ENCODE results near the gene NREP. TPM values are rescaled to one million over a fixed set of nuclear protein-coding genes. Genes with fewer than 3 reads are reported as not detected.

NREP gene
- total RNA-seq, 1 donor from 2014 or later = 1,006 TPM

DNA sequence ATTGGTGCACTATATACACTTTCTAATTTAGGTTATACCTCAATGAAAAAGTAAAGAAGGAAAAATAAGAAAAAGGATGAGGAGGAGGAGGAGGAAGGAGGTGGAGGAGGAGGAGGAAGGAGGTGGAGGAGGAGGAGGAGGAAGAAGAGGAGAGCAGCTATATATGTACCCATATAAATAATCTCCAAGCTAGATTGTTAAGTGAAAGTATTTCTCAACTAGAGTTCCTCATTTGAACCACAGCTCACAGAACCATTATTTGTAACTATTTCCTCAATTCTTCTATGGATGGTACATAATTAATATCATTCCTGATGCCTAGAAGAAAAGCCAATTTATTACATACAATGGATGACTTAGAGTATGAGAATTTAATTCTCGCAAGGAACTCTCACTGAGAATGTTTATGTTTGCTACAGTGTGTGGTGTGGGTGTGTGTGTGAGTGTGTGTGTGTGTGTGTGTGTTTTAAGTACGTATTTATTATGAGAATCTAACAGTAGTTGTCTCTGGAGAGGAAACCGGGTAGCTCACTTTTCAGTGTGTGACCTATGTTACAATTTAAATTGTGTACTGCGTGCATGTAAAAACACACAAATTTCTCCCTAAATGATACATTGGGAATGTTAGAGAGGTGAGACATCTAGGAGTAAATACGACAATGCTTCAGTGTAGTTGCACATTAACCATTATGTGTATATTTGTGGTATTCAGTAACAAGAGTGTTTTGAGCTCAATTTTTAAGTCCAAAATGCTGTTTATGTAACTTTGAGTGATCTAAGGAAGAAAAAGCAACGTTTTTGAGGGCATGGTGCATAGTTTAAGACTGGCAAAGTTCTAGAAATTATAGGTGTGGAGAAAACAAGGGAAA lies 20.2 kb upstream of the NREP start:
- no peak overlapping the region for H3K27ac Mint-ChIP-seq (ENCODE audit: unreplicated experiment)
- H3K36me3 Mint-ChIP-seq (ENCODE audit: low read depth) = no peaks in the 10 kb centered on the region
- no peak for DNase-seq (ENCODE audit: low spot score)
- no peaks in the 10 kb centered on the region for H3K27me3 Mint-ChIP-seq (ENCODE audit: low read depth)
- H3K4me3 Mint-ChIP-seq (ENCODE audit: unreplicated experiment) = no peak overlapping the region
- no peak for TF ChIP-seq CTCF (IDR thresholded peaks at IDR 0.05)
- H3K9me3 Mint-ChIP-seq (ENCODE audit: low read depth) = no peaks in the 10 kb centered on the region
- H3K4me1 Mint-ChIP-seq (ENCODE audit: low read depth) = peaks cover 75% of the 10 kb centered on the region

- Mint-ChIP-seq H3K4me3 (ENCODE audit: unreplicated experiment) (no peak overlapping the region), H3K27me3 (ENCODE audit: low read depth) (no peaks in the 10 kb centered on the region), H3K9me3 (ENCODE audit: low read depth) (no peaks in the 10 kb centered on the region), H3K27ac (ENCODE audit: unreplicated experiment) (peak overlapping the region; percentile 79), H3K36me3 (ENCODE audit: low read depth) (no peaks in the 10 kb centered on the region), H3K4me1 (ENCODE audit: low read depth) (peaks cover 64% of the 10 kb centered on the region)
- no peak for TF ChIP-seq CTCF (IDR thresholded peaks at IDR 0.05)
- no peak for DNase-seq (ENCODE audit: low spot score)
These were observed 18.2 kb upstream of the NREP start for GRCh38 chr5:111775224-111775623.

GRCh38 chr5:111774525-111774924 lies 17.5 kb upstream of the NREP start:
- Mint-ChIP-seq H3K27ac (ENCODE audit: unreplicated experiment) (peak overlapping the region; percentile 79), H3K36me3 (ENCODE audit: low read depth) (no peaks in the 10 kb centered on the region), H3K27me3 (ENCODE audit: low read depth) (no peaks in the 10 kb centered on the region), H3K4me3 (ENCODE audit: unreplicated experiment) (peak overlapping the region; percentile 26), H3K4me1 (ENCODE audit: low read depth) (peaks cover 57% of the 10 kb centered on the region), H3K9me3 (ENCODE audit: low read depth) (no peaks in the 10 kb centered on the region)
- DNase-seq (ENCODE audit: low spot score) = no peak
- no peak for TF ChIP-seq CTCF (IDR thresholded peaks at IDR 0.05)

GRCh38 chr5:111772456-111773122 lies 15.6 kb upstream of the NREP start:
- peaks cover 51% of the 10 kb centered on the region for H3K4me1 Mint-ChIP-seq (ENCODE audit: low read depth)
- H3K4me3 Mint-ChIP-seq (ENCODE audit: unreplicated experiment) = no peak overlapping the region
- no peaks in the 10 kb centered on the region for H3K27me3 Mint-ChIP-seq (ENCODE audit: low read depth)
- H3K27ac Mint-ChIP-seq (ENCODE audit: unreplicated experiment) = no peak overlapping the region
- TF ChIP-seq CTCF (IDR thresholded peaks at IDR 0.05) = no peak
- DNase-seq (ENCODE audit: low spot score) = no peak
- H3K9me3 Mint-ChIP-seq (ENCODE audit: low read depth) = peaks cover 3% of the 10 kb centered on the region
- H3K36me3 Mint-ChIP-seq (ENCODE audit: low read depth) = peaks cover 4% of the 10 kb centered on the region

DNA sequence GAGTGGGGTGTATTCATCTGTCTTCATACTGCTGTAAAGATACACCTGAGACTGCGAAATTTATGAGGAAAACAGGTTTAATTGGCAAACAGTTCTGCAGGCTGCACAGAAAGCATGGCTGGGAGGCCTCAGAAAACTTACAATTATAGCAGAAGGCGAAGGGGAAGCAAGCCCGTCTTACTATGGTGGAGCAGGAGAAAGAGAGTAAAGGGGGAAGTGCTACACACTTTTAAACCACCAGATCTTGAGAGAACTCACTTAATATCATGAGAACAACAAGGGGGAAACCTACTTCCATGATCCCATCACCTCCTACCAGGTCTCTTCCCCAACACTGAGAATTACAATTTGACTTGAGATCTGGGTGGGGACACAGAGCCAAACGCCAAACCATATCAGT lies 12.5 kb upstream of the NREP start:
- H3K4me1 Mint-ChIP-seq (ENCODE audit: low read depth) = peaks cover 38% of the 10 kb centered on the region
- DNase-seq (ENCODE audit: low spot score) = no peak
- no peak for TF ChIP-seq CTCF (IDR thresholded peaks at IDR 0.05)
- peak overlapping the region; percentile 30 for H3K27ac Mint-ChIP-seq (ENCODE audit: unreplicated experiment)
- H3K36me3 Mint-ChIP-seq (ENCODE audit: low read depth) = peaks cover 4% of the 10 kb centered on the region
- H3K9me3 Mint-ChIP-seq (ENCODE audit: low read depth) = peaks cover 6% of the 10 kb centered on the region
- no peaks in the 10 kb centered on the region for H3K27me3 Mint-ChIP-seq (ENCODE audit: low read depth)
- H3K4me3 Mint-ChIP-seq (ENCODE audit: unreplicated experiment) = no peak overlapping the region
